ENCODE measurements around the gene SQSTM1.

DNA sequence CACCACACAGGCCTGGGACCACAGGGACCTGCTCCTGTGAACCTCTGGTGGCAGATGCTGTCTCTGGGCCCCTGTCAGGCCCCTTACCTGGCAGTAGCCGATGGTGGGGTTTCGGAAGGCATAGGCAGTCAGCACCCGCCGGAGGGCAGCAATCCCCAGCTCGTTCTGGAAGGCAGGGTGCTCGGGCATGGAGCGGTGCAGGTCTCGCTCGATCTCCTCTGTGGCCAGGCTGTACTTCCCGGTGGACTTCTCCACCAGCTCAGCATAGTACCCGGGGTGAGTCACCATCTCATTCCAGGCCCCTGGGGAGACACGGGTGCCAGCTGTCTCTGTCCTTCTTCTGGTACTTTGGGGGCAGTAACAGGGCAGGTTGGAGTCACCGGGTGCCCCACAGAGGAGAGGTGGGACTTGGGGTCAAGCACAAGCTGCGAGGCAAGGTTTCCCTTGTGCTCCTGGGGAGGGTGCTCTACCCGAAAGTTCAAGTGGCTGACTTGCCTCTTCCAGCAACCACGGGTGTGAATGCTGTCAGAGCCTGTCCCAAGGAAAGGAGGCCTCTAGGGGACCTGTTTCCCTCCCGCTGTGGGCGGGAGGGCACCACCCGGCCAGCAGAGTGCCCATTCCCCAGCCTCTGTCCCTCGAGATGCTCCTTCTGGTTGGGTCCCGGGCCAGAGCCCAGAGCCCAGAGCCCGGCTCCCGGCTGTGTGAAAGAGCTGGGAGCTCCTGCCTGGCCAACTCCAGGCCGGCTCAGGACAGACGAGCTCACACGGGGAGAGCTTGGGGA is 57.7 kb downstream of the SQSTM1 start:
- no peak for TF ChIP-seq CTCF (IDR thresholded peaks at IDR 0.05; ENCODE audit: poor library complexity)
- no peak for TF ChIP-seq EZH2 (IDR thresholded peaks at IDR 0.05; ENCODE audit: borderline replicate concordance)
- TF ChIP-seq EZH2phosphoT487 (IDR thresholded peaks at IDR 0.05; ENCODE audit: low read depth, severe bottlenecking, unreplicated experiment), result no peak

All from hepatocyte (in vitro differentiated cells).